Suprapubic skin (tissue), 3 donors: Measurements from ENCODE around the gene GPR171.

ENCODE experiments used
- EP300 ChIP-seq: sonication (generic); formaldehyde crosslinking; IDR thresholded peaks from one replicate; pipeline ENCODE4 v1.6.1; 2017; ENCODE audit warnings: antibody characterized with exemption
- POLR2A ChIP-seq, 2 donors: fragments of 450-650 bp; IDR thresholded peaks; one replicate each; pipeline ENCODE4 v1.6.1; 2017; ENCODE audit warnings: antibody characterized with exemption in 2 of 2, mild to moderate bottlenecking in 2 of 2, moderate library complexity in 2 of 2
- TF ChIP-seq, protein P1 (sequence below), 2 donors: fragments of 200-600 bp in 1 of 2; fragments of 450-650 bp in 1 of 2; sonication (generic) in 1 of 2; IDR thresholded peaks; one replicate each; pipeline ENCODE4 v1.5.1; 2016 to 2019; ENCODE audit warnings: antibody characterized with exemption in 2 of 2, mild to moderate bottlenecking in 1 of 2, moderate library complexity in 1 of 2

- TF ChIP-seq, protein P1, sequence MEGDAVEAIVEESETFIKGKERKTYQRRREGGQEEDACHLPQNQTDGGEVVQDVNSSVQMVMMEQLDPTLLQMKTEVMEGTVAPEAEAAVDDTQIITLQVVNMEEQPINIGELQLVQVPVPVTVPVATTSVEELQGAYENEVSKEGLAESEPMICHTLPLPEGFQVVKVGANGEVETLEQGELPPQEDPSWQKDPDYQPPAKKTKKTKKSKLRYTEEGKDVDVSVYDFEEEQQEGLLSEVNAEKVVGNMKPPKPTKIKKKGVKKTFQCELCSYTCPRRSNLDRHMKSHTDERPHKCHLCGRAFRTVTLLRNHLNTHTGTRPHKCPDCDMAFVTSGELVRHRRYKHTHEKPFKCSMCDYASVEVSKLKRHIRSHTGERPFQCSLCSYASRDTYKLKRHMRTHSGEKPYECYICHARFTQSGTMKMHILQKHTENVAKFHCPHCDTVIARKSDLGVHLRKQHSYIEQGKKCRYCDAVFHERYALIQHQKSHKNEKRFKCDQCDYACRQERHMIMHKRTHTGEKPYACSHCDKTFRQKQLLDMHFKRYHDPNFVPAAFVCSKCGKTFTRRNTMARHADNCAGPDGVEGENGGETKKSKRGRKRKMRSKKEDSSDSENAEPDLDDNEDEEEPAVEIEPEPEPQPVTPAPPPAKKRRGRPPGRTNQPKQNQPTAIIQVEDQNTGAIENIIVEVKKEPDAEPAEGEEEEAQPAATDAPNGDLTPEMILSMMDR (IDR thresholded peaks at IDR 0.05) = no peak
- TF ChIP-seq EP300 (no peak), POLR2A (IDR thresholded peaks at IDR 0.05) (no peak)
Observed at GRCh38 chr3:151201051-151201730, 1.8 kb downstream of the GPR171 start.
